ENCODE measurements around the gene RASL12. TPM values are rescaled to one million over a fixed set of nuclear protein-coding genes. Genes with fewer than 3 reads are reported as not detected.
"Not testable (repeated sequence)": the region's sequence is repeated elsewhere in the genome, so short reads cannot be mapped to it uniquely, and the experiment has no call there.

RASL12 gene
- total RNA-seq, 1 donor from 2014 or later = 20.2 TPM

DNA sequence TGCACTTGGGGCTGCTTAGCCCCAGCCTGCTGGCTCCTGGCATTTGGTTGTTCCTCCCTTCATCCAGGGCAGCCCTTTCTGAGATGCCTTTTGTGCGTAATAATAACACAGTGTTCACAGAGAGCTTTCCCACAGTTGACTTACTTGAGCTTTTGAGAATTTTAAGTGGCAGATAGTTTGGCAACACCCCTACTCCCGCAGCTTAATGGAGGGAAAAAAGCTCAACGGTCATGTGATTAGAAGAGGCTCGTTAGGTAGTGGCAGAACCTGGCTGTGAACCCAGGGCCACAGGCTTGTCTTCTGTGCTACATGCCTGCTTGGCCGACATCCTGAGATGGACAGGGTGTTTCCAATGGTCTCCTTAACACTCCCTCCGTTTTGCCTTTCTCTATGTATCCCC, 13.5 kb upstream of the RASL12 start:
- no peaks in the 10 kb centered on the region for H3K27me3 ChIP-seq
- H3K4me3 ChIP-seq = no peak overlapping the region
- H3K9me3 ChIP-seq = no peaks in the 10 kb centered on the region
- H3K36me3 ChIP-seq = no peaks in the 10 kb centered on the region
- H3K27ac ChIP-seq = peak overlapping the region; percentile 44
- TF ChIP-seq, protein P1, sequence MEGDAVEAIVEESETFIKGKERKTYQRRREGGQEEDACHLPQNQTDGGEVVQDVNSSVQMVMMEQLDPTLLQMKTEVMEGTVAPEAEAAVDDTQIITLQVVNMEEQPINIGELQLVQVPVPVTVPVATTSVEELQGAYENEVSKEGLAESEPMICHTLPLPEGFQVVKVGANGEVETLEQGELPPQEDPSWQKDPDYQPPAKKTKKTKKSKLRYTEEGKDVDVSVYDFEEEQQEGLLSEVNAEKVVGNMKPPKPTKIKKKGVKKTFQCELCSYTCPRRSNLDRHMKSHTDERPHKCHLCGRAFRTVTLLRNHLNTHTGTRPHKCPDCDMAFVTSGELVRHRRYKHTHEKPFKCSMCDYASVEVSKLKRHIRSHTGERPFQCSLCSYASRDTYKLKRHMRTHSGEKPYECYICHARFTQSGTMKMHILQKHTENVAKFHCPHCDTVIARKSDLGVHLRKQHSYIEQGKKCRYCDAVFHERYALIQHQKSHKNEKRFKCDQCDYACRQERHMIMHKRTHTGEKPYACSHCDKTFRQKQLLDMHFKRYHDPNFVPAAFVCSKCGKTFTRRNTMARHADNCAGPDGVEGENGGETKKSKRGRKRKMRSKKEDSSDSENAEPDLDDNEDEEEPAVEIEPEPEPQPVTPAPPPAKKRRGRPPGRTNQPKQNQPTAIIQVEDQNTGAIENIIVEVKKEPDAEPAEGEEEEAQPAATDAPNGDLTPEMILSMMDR (IDR thresholded peaks at IDR 0.05) = no peak
- ATAC-seq = peak; percentile 55
- peaks cover 55% of the 10 kb centered on the region for H3K4me1 ChIP-seq
- DNase-seq = no peak
- intact Hi-C loops (cut with DNase I) = no loop called here

DNA sequence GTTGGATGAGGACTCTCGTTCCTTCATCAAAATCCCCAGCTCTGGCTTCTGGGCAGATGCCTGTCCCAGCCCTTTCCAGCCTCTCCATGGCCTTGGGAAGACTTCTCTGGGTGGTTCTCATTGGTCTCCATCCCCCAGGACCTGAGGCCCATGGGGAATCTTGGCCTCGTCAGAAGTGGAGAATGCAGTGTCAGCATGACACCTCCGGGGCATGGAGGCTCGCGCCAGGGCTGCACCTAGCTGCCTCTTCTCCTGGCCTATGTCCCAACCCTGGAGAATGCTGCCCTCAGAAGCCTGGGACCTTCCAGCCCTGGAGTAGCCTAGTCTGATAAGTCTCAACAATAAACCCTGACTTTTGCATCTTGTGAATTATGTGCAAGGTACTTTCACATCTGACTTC, 11.8 kb upstream of the RASL12 start:
- Histone ChIP-seq H3K27ac (no peak overlapping the region), H3K9me3 (no peaks in the 10 kb centered on the region), H3K4me3 (no peak overlapping the region), H3K36me3 (no peaks in the 10 kb centered on the region), H3K4me1 (peaks cover 38% of the 10 kb centered on the region), H3K27me3 (no peaks in the 10 kb centered on the region)
- TF ChIP-seq, protein P1 (IDR thresholded peaks at IDR 0.05) = no peak
- DNase-seq = no peak
- intact Hi-C loops (cut with DNase I) = no loop called here
- ATAC-seq = no peak

DNA sequence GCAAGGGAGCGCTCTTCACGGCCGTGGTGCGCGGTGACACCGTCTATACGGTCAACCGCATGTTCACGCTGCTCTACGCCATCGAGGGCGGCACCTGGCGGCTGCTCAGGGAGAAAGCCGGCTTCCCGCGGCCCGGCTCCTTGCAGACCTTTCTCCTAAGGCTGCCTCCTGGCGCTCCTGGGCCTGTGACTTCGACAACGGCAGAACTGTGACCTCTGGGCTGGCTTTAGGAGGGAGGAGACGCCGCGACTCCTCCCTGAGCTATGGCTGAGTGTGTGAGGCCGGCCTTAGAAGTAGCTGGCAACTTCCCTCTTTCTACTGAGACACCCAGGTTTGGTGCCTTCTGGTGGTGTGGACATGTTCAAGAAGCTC, 10.2 kb upstream of the RASL12 start:
- ATAC-seq (peak; percentile 77), DNase-seq (peak; percentile 86)
- Histone ChIP-seq H3K36me3 (no peaks in the 10 kb centered on the region), H3K4me1 (peaks cover 24% of the 10 kb centered on the region), H3K4me3 (no peak overlapping the region), H3K9me3 (no peaks in the 10 kb centered on the region), H3K27ac (no peak overlapping the region), H3K27me3 (no peaks in the 10 kb centered on the region)
- TF ChIP-seq, protein P1 (IDR thresholded peaks at IDR 0.05) = peak; percentile 48
- intact Hi-C loops (cut with DNase I) = no loop called here

DNA sequence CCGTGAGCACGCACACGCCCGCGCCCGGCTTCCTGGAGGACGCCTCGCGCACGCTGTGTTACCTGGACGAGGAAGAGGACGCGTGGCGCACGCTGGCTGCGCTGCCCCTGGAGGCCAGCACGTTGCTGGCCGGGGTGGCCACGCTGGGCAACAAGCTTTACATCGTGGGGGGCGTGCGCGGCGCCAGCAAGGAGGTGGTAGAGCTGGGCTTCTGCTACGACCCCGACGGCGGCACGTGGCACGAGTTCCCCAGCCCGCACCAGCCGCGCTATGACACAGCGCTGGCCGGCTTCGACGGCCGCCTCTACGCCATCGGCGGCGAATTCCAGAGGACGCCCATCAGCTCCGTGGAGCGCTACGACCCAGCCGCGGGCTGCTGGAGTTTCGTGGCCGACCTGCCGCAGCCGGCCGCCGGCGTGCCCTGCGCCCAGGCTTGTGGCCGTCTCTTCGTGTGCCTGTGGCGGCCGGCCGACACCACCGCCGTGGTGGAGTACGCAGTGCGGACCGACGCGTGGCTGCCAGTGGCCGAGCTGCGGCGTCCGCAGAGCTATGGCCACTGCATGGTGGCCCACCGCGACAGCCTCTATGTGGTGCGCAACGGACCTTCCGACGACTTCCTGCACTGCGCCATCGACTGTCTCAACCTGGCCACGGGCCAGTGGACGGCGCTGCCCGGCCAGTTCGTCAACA, 9.6 kb upstream of the RASL12 start:
- TF ChIP-seq, protein P1 (IDR thresholded peaks at IDR 0.05) = no peak
- H3K9me3 ChIP-seq = no peaks in the 10 kb centered on the region
- H3K4me1 ChIP-seq = peaks cover 19% of the 10 kb centered on the region
- no peak for DNase-seq
- intact Hi-C loops (cut with DNase I) = no loop called here
- ATAC-seq = no peak
- H3K36me3 ChIP-seq = no peaks in the 10 kb centered on the region
- H3K27me3 ChIP-seq = no peaks in the 10 kb centered on the region
- H3K4me3 ChIP-seq = no peak overlapping the region
- H3K27ac ChIP-seq = no peak overlapping the region

DNA sequence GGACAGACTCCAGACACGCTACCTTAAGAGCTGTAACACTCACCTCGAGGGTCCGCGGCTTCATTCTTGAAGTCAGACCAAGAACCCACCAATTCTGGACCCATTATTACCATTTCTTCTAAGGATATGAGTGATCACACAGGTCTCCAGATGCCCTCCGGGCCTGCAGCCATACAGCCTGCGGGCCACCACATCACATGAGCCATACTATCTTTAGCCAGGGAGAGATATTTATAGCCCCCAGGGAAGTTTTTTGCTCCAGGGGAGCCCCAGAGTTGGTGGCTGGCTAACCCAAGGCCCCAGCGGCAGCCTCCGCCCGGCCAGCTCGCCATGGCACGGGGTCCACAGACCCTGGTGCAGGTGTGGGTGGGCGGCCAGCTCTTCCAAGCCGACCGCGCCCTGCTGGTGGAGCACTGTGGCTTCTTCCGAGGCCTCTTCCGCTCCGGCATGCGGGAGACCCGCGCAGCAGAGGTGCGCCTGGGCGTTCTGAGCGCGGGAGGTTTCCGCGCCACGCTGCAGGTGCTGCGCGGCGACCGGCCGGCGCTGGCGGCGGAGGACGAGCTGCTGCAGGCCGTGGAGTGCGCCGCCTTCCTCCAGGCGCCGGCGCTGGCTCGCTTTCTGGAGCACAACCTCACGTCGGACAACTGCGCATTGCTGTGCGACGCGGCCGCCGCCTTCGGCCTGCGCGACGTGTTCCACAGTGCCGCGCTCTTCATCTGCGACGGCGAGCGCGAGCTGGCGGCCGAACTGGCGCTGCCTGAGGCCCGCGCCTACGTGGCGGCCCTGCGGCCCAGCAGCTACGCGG, 8.9 kb upstream of the RASL12 start, which contains the start of gene KBTBD13:
TSS of gene KBTBD13 (plus strand) at position 261 of the 805 bp plus-strand sequence. CDS start at position 331, 70 bp downstream.
- intact Hi-C loops (cut with DNase I) = no loop called here
- TF ChIP-seq, protein P1 (IDR thresholded peaks at IDR 0.05) = no peak
- DNase-seq = no peak
- ATAC-seq = no peak
- Histone ChIP-seq H3K27me3 (no peaks in the 10 kb centered on the region), H3K4me3 (no peak within 1 kb of the TSS), H3K36me3 (no peaks in the 10 kb centered on the region), H3K27ac (no peak within 1 kb of the TSS), H3K9me3 (no peaks in the 10 kb centered on the region), H3K4me1 (peaks cover 11% of the 10 kb centered on the region)

DNA sequence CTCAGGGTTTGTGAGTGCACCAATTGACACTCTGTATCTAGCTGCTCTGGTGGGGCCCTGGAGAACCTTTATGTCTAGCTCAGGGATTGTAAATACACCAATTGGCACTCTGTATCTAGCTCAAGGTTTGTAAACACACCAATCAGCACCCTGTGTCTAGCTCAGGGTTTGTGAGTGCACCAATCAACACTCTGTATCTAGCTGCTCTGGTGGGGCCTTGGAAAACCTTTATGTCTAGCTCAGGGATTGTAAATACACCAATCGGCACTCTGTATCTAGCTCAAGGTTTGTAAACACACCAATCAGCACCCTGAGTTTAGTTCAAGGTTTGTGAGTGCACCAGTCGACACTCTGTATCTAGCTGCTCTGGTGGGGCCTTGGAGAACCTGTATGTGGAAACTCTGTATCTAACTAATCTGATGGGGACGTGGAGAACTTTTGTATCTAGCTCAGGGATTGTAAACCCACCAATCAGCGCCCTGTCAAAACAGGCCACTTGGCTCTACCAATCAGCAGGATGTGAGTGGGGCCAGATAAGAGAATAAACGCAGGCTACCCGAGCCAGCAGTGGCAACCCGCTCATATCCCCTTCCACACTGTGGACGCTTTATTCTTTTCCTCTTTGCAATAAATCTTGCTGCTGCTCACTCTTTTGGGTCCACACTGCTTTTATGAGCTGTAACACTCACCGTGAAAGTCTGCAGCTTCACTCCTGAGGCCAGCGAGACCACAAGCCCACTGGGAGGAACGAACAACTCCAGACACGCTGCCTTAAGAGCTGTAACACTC, 8.0 kb upstream of the RASL12 start:
- intact Hi-C loops (cut with DNase I); DNase-seq; H3K27ac ChIP-seq; H3K4me3 ChIP-seq; H3K36me3 ChIP-seq; H3K4me1 ChIP-seq; ATAC-seq; H3K9me3 ChIP-seq; H3K27me3 ChIP-seq: not testable (repeated sequence)

DNA sequence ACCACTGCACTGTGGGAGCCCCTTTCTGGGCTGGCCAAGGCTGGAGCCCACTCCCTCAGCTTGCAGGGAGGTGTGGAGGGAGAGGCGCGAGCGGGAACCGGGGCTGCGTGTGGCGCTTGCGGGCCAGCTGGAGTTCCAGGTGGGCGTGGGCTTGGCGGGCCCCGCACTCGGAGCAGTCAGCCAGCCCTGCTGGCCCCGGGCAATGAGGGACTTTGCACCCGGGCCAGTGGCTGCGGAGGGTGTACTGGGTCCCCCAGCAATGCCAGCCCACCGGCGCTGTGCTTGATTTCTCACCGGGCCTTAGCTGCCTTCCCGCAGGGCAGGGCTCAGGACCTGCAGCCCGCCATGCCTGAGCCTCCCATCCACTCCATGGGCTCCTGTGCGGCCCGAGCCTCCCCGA, 7.2 kb upstream of the RASL12 start:
- H3K4me1 ChIP-seq; DNase-seq; ATAC-seq; intact Hi-C loops (cut with DNase I); H3K4me3 ChIP-seq; H3K36me3 ChIP-seq; H3K27ac ChIP-seq; H3K9me3 ChIP-seq; H3K27me3 ChIP-seq: not testable (repeated sequence)
